GM12873 (cell line): ENCODE measurements around the gene PSMG1.

Source experiments
- CTCF ChIP-seq: IDR thresholded peaks from 2 replicates; pipeline ENCODE4 v1.5.1; 2012; ENCODE audit warnings: low read depth, mild to moderate bottlenecking, moderate library complexity, low read length, control low read depth; ENCODE audit not compliant: insufficient read depth; ENCODE audit errors: missing control alignments

The PSMG1 gene

DNA sequence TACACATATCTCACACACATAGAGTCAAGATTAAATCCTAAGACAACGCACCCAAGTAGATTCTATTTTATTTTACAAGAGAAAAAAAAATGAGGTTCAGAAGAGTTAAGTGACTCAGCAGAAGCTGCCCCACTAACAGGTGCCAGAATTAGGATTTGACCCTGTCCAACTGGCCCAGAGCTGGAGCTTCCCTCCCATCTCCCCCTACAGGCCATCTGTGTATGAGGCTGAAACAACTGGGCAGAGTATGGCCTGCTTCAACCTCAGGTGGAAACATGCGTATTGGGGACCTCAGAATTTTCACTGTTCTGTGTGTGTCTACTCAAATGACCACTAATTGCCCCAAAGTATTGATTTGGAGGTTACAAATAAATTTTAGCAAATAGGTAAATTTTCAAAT lies 29.9 kb downstream of the PSMG1 start:
- TF ChIP-seq CTCF, result peak; percentile 58

DNA sequence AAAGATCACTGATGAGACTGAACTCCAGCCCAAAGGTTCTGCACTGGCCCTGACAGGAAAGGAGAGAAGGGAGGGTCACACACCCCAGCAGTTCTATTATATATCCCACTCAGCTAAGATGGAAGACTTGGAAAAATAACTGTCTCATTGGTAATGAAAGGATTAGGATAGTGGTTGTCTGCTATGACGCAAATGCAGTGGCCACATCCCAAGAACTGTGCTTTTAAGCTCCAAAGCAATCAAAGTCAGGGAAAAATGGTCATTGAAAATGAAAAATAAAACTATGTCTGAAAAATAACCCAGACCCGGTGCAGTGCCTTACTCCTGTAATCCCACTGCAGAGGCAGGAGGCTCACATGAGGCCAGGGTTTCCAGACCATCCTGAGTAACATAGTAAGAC lies 31.0 kb downstream of the PSMG1 start:
- no peak for TF ChIP-seq CTCF

- no peak for TF ChIP-seq CTCF
Observed at GRCh38 chr21:39150877-39151276, 32.4 kb downstream of the PSMG1 start.

DNA sequence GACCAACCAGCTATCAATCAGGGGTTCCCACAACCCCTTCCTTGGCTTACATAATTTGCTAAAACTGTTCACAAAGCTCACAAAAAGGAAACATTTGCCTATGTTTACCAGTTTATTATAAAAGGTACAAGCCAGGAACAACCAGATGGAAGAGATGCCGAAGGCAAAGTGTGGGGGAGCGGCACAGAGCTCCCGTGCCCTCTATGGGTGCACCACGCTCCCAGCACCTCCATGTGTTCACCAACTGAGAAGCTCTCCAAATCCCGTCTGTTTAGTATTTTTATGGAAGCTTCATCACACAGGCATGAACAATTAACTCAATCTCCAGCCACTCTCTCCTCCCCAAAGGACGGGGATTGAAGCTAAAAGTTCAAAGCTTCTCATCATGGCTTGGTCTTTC lies 32.9 kb downstream of the PSMG1 start:
- no peak for TF ChIP-seq CTCF

DNA sequence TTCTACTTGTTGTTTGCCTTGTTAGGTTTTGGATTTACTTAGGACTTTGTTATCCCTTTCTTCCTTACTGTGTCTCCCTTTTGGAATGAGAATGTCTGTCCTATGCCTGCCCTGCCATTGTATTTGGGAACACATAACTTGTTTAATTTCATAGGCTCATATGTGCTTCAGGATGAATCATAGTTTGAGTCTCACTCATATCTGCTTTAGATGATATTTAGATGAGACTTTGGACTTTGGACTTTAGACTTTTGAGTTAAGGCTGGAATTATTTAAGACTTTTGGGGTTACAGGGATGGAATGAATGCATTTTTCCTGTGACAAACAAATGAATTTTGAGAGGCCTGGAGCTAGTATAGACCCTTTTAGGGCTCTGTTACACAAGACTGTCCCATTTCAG lies 33.4 kb downstream of the PSMG1 start:
- no peak for TF ChIP-seq CTCF

DNA sequence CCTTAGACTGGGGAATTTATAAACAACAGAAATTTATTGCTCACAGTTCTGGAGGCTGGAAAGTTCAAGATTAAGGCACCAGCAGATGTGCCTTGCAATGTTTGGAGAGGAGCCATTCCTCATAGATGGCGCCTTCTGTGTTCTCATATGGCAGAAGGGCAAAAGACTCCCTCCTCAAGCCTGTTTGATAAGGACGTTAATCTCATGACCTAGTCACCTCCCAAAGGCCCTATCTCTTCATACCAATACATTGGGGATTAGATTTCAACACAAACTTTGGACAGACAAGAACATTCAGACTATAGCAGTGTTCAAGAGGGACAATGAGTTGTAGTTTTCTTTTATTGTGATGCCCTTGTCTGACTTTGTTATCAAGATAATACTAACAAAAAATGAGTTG lies 34.3 kb downstream of the PSMG1 start:
- no peak for TF ChIP-seq CTCF

- no peak for TF ChIP-seq CTCF
Observed at GRCh38 chr21:39144191-39144590, 39.1 kb downstream of the PSMG1 start.

DNA sequence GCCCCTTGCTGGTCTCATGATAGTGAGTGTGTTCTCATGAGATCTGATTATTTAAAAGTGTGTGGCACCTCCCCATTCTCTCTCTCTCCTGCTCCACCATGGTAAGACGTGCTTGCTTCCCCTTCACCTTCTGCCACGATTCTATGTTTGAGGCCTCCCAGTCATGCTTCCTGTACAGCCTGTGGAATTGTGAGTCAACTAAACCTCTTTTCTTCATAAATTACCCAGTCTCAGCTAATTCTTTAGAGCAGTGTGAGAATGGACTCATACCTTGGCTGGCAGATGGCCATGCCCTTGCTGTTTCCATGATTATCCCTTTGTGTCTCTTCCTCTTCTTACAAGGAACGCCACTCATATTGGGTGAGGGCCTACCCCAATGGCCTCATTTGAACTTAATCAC lies 40.3 kb downstream of the PSMG1 start:
- no peak for TF ChIP-seq CTCF
